NCI-H187 (cell line): ENCODE results near the gene NUDT16L1.

Source experiments
- DNase-seq, 2 experiments: peaks; one replicate each; lab custom pipeline; 2025; lab: John Stamatoyannopoulos, UW

The NUDT16L1 gene

GRCh38 chr16:4683255-4684057, 9.9 kb upstream of the NUDT16L1 start:
- DNase-seq, result no peak

GRCh38 chr16:4684058-4684715, 9.2 kb upstream of the NUDT16L1 start:
- DNase-seq, result no peak

GRCh38 chr16:4684763-4685162, 8.6 kb upstream of the NUDT16L1 start:
- DNase-seq, result no peak

GRCh38 chr16:4685292-4685691, 8.1 kb upstream of the NUDT16L1 start:
- no peak for DNase-seq

GRCh38 chr16:4685776-4686496, 7.4 kb upstream of the NUDT16L1 start:
- DNase-seq, result no peak

DNA sequence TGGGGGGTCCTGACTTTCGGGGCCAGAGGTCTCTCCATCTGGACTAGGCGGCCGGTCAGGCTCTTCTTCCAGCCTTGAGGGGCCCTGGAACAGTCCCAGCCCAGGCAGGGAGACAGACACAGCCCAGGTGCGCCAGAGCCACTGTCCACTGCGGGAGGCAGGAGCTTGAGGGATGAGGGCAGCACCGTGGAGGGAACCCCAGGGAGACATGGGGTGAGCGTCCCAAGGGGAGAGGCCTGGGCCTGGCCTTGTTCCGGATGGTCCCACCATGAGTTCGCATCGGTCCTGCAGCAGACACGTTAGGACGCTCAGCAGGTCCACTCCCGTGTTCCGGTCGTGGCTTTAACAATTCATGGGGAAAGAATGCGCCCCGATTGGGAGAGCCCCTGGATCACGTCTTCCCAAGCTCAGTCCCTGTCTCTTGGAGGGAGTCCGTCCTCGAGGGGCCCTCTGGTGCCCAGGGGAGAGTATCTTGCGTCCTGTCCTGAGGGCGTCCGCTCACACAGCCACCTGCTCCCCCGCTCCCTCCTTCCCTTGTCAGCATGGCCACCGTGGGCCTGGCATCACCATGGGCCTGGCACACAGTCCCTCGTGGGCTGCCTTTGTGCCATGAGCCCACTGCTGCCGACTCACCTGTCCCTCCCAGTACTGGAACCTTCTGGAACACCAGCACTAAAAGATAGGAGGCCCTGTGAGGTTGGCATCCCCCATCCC, 6.7 kb upstream of the NUDT16L1 start:
- DNase-seq, result no peak

DNA sequence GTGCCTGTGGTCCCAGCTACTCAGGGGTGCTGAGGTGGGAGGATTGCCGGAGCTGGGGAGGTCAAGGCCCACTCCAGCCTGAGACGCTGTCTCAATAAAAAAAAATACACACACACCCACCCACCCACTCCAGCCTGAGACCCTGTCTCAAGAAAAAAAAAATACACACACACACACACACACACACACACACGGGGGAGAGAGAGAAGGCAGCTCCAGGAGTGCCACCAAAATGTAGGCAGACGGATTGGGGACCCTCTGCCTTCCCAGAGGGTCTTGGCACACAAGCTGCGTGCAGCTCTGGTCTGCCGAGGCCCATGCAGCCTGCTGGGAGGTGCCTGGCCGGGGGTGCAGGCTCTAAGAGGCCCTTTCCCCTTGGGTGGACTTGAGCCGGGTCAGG, 5.9 kb upstream of the NUDT16L1 start:
- no peak for DNase-seq

DNA sequence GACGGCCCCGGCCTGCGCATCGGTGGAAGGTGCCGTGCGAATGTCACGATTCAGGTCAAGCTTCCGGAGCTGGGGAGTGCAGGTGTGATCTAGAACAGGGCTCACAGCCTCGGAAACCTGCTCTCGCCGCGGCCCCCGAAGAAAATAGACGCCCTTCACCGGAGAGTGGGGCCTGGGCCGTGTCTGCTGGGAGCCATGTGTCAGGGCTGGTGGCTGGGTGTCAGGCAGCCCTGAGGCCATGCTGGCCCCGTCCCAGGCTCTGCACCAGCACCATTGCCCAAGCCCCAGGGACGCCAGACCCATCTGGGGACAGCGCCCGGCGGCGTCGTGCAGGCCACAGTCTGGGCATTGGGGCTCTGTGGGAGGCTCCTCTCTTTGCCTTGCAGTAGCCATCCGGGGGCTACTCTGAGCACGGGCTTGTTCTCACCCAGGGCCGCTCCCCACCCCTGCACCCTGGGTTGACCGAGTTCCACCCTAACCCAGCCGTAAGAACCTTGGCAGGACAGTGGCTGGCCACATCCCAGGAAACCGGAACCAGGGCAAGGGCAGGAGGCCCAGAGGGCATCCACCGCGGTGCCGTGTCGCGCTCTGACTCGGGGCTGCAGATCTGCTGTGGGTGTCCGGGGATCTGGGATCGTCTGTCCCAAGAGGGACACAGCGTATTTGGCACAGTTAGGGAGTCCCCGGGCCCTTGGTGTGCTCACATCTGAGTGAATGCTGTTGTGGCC, 5.3 kb upstream of the NUDT16L1 start:
- DNase-seq, result no peak

- DNase-seq, result no peak
Observed at GRCh38 chr16:4688674-4689045, 4.7 kb upstream of the NUDT16L1 start.

DNA sequence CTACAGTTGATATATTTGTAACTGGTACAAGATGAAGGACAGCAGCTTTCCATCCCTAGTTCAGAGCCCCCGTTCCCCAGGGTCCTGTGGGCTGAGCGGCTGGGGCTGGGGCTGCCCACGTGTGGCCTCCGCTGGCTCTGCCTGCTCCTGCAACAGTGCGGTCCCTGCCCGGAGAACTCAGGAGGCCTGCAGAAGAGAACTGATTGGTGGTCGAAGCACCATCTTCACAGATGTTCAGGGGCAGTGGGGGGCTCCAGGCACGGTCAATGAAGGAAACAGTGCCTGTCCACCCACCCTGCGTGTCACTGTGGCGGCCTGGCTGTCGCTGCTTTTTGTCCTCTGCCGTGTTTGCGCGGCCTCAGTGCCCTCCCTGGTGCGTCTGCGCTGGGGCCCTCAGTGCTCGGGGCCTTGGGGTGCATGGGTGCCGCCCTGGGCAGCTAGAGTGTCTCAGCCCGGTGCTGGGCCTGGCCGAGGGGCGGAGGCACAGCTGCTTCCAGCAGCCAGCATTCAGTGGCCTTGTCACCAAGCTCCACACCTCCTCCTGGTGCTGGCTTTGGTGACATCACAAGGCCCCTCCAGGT, 4.2 kb upstream of the NUDT16L1 start:
- no peak for DNase-seq

GRCh38 chr16:4689864-4690704, 3.3 kb upstream of the NUDT16L1 start:
- no peak for DNase-seq

DNA sequence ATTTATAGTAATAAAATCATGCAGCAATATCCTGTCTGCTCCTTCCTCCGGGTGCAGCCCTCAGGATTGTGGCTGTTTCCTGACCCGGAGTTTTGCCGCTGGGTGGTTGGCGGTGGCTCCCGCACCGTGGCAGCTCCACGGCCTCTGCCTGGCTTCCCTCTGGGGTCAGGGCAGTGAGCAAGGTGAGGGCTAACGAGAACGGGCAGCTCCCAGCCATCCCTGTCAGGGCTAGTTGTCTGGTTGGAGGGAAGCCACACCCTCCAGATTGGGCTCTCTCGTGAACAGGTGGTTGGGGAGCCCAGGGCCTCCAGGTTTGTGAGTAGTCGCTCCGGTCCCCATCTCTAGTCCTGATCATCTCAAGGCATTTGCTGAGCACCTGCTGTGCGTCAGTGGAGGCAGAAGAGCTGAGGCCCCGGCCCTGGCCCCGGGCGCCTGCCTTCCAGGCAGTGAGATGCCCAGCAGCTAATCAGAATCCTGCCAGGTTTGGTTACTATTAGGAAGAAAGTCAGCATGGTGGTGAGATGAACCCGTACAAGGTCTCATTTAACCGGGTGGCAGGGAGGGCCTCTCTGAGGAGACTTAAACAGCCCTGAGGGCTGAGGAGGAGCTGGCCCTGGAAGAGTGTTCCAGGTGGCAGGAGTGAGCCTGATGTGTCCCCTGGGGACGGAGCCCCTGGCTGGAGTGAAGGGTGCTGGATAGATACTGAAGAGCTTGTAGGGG, 2.3 kb upstream of the NUDT16L1 start:
- DNase-seq, result no peak

GRCh38 chr16:4691666-4692412, 1.5 kb upstream of the NUDT16L1 start:
- no peak for DNase-seq

DNA sequence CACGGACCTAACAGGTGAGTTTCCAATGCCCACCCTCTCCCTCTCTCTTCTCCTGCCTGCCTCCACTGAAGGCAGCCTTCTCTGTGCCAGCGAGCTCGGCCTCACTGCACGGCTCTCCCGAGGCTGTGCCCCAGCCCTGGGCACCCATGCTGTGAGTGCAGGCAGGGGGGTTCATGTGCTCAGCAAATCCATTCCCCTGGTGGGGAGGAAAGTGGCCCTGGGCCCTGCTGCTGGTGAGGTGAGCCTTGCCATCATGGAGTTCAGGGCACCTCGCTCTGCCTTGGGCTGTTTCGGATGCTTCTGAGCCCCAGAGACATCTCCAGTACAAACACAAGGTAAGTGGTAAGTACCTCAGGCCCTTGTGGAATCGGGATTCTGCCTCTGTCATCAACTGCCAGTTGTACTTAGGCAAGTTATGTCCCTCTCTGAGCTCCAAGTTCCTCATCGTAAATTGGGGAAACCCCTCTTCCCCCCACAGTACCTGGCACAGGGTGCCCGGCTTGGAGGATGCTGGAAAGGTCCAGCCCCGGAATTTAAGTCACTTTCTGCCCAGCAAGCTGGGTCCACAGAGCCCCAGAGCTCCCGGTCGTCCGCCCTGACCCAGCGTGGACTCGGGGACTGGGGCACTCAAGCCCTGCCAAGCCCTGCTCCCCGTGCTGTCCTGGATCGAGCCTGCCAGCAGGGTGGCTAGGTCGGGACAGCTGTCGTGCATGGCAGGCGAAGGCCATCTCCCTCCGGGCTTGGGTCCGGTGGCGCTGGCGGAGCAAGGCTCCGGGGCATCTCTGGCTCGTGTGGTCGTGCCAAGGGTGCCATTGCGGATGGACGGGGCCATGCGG, 684 bp upstream of the NUDT16L1 start:
- no peak for DNase-seq

GRCh38 chr16:4693956-4694641, 737 bp downstream of the NUDT16L1 start:
- no peak for DNase-seq

DNA sequence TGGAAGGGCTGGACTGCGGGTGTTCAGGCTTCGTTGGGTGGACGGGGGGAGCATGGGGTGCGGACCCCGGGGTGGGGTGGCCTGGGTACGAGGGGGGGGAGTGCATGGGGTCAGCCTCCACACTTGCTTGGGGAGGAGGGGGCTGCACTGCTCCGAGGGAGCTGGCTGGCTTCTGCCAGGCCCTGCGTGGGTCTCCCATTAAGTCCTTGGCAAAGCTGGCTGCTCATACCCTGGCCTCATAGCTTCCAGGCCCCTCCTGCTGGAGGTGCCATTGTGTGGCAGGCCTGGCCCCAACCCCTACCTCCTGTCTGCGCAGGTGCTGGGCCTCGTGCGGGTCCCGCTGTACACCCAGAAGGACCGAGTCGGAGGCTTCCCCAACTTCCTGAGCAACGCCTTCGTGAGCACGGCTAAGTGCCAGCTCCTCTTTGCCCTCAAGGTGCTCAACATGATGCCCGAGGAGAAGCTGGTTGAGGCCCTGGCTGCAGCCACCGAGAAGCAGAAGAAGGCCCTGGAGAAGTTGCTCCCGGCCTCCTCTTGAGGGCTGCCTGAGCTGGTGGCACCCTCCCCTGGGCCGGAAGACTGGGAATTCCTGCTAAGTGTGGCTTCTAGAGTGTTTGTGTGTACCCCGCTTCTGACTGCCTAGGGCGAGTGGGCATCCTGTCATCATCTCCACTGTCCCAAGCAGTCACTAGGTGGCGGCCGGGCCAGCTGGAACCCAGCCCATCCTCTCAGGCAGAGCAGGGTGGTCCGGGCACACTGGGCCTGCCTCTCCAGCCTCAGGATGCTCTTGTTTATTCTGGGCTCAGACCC, 1.5 kb downstream of the NUDT16L1 start:
- DNase-seq, result no peak
